GM10266 (cell line): ENCODE data around the gene CENATAC.
"Not testable (repeated sequence)": the region's sequence is repeated elsewhere in the genome, so short reads cannot be mapped to it uniquely, and the experiment has no call there.

Experiments
- DNase-seq: peaks from one replicate; pipeline ENCODE4 v3.0.0; 2012; ENCODE audit errors: extremely low spot score
- TF ChIP-seq, protein P1 (sequence below): IDR thresholded peaks from 2 replicates; pipeline ENCODE4 v1.5.1; 2012; ENCODE audit warnings: mild to moderate bottlenecking, low read depth; ENCODE audit not compliant: control insufficient read depth, insufficient read depth; ENCODE audit errors: missing control alignments

Gene CENATAC

DNA sequence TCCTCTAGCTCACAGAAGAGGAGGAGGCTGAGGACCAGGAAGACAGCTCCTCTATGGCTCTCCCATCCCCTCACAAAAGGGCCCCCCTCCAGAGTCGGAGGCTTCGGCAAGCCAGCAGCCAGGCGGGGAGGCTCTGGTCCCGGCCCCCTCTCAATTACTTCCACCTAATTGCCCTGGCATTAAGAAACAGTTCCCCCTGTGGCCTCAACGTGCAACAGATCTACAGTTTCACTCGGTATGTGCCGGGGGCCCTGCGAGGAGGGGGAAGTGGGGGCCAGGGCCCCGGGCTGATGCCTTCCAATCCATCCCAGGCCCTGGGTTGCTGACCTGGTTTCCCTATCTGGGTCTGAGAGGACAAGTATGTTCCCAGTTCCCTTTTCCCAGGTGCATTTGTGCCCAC lies 18.5 kb upstream of the CENATAC start:
- TF ChIP-seq, protein P1, sequence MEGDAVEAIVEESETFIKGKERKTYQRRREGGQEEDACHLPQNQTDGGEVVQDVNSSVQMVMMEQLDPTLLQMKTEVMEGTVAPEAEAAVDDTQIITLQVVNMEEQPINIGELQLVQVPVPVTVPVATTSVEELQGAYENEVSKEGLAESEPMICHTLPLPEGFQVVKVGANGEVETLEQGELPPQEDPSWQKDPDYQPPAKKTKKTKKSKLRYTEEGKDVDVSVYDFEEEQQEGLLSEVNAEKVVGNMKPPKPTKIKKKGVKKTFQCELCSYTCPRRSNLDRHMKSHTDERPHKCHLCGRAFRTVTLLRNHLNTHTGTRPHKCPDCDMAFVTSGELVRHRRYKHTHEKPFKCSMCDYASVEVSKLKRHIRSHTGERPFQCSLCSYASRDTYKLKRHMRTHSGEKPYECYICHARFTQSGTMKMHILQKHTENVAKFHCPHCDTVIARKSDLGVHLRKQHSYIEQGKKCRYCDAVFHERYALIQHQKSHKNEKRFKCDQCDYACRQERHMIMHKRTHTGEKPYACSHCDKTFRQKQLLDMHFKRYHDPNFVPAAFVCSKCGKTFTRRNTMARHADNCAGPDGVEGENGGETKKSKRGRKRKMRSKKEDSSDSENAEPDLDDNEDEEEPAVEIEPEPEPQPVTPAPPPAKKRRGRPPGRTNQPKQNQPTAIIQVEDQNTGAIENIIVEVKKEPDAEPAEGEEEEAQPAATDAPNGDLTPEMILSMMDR = no peak
- no peak for DNase-seq

DNA sequence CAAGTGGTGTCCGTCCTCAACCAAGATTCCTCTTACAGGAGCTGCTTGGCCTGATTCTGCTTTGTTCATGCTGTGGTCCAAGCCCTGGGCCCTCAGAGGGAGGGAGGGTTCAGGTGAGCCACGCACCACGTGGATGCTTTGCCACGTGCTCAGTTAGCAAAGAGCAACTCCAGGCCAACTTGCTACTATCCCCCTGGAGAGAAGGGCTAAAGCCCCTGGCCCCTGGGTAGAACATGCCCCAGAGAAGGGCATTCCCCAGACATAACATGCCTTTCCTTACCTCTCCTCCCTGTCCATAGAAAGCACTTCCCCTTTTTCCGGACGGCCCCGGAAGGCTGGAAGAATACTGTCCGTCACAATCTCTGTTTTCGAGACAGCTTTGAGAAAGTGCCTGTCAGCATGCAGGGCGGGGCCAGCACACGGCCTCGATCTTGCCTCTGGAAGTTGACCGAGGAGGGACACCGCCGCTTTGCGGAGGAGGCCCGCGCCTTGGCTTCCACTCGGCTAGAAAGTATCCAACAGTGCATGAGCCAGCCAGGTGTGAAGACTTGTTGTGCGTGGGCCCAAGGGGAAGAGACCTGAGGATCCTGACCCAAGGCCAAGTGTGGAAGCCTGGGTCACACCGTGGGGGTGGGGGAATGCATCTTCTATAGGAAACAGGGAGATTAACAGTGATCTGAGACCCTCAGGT lies 17.6 kb upstream of the CENATAC start:
- peak; percentile 7 for DNase-seq
- TF ChIP-seq, protein P1 = no peak

GRCh38 chr11:118984337-118984736 lies 13.6 kb upstream of the CENATAC start:
- not testable (repeated sequence) for DNase-seq

- TF ChIP-seq, protein P1 = no peak
- peak; percentile 12 for DNase-seq
These were observed 13.1 kb upstream of the CENATAC start for GRCh38 chr11:118984825-118985224.

DNA sequence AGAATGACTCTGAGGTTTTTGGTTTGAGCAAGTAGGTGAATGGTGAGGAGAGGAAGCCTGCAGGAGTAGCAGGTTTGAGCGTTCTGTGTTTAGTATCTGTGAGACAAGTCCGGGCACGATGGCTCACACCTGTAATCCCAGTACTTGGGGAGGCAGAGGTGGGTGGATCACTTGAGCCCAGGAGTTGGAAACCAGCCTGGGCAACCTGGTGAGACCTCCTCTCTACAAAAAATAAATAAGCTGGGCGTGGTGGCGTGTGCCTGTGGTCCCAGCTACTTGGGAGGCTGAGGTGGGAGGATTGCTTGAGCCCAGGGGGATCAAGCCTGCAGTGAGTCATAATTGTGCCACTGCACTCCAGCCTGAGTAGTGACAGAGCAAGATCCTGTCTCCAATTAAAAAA lies 9.7 kb upstream of the CENATAC start:
- TF ChIP-seq, protein P1 = no peak
- peak; percentile 1 for DNase-seq

- not testable (repeated sequence) for DNase-seq
These were observed 6.4 kb upstream of the CENATAC start for GRCh38 chr11:118991486-118992038.

GRCh38 chr11:118996926-118997626 lies 862 bp upstream of the CENATAC start:
- peak; percentile 77 for DNase-seq
- TF ChIP-seq, protein P1 = no peak

DNA sequence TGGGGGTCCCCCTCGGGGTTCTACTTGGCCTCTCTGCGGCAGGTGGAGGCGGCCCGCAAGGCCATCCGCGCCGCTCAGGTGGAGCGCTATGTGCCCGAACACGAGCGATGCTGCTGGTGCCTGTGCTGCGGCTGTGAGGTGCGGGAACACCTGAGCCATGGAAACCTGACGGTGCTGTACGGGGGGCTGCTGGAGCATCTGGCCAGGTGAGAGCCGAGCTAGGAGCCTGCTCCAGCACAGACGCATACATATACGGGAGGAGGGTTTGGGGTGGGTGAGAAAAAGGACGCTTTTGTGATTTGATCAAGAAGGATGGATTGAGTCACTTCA lies 415 bp downstream of the CENATAC start:
- no peak for DNase-seq
- TF ChIP-seq, protein P1 = no peak
